Epithelial cell of esophagus (primary cell): ENCODE measurements around the gene AP1M2.

Experiments
- DNase-seq: peaks from one replicate; pipeline ENCODE4 v3.0.0; 2010; ENCODE audit warnings: low read depth
- H3K4me3 ChIP-seq: 2 replicates; pipeline ENCODE4 v1.5.1; 2011; ENCODE audit warnings: mild to moderate bottlenecking, low read length, control low read depth
- TF ChIP-seq, protein P1 (sequence below): IDR thresholded peaks from 2 replicates; pipeline ENCODE4 v1.5.1; 2011; ENCODE audit warnings: low read depth, mild to moderate bottlenecking, low read length, control low read depth, inconsistent platforms; ENCODE audit not compliant: insufficient read depth; ENCODE audit errors: missing control alignments

The AP1M2 gene

DNA sequence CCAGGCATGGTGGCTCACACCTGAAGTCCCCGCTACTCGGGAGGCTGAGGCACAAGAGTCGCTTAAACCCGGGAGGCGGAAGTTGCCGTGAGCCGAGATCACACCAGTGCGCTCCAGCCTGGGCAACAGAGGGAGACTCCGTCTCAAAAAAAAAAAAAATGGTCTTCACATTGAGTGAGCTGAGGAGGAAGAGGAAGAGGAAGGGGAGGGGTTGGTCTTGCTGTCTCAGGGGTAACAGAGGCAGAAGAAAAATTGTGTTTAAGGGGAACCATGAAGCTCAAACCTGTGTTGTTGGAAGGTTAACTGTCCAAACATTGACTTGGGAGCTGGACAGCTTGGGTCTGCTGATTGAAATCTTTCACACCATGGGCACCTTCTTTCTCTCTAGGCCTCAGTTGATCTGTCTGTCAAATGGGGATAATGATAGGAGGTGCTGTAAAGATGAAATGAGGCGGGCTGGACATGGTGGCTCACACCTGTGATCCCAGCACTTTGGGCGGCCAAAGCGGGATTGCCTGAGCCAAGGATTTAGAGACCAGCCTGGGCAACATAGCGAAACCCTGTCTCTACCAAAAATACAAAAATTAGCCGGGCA, 28.4 kb upstream of the AP1M2 start:
- no peak overlapping the region for H3K4me3 ChIP-seq
- TF ChIP-seq, protein P1, sequence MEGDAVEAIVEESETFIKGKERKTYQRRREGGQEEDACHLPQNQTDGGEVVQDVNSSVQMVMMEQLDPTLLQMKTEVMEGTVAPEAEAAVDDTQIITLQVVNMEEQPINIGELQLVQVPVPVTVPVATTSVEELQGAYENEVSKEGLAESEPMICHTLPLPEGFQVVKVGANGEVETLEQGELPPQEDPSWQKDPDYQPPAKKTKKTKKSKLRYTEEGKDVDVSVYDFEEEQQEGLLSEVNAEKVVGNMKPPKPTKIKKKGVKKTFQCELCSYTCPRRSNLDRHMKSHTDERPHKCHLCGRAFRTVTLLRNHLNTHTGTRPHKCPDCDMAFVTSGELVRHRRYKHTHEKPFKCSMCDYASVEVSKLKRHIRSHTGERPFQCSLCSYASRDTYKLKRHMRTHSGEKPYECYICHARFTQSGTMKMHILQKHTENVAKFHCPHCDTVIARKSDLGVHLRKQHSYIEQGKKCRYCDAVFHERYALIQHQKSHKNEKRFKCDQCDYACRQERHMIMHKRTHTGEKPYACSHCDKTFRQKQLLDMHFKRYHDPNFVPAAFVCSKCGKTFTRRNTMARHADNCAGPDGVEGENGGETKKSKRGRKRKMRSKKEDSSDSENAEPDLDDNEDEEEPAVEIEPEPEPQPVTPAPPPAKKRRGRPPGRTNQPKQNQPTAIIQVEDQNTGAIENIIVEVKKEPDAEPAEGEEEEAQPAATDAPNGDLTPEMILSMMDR: no peak
- no peak for DNase-seq

DNA sequence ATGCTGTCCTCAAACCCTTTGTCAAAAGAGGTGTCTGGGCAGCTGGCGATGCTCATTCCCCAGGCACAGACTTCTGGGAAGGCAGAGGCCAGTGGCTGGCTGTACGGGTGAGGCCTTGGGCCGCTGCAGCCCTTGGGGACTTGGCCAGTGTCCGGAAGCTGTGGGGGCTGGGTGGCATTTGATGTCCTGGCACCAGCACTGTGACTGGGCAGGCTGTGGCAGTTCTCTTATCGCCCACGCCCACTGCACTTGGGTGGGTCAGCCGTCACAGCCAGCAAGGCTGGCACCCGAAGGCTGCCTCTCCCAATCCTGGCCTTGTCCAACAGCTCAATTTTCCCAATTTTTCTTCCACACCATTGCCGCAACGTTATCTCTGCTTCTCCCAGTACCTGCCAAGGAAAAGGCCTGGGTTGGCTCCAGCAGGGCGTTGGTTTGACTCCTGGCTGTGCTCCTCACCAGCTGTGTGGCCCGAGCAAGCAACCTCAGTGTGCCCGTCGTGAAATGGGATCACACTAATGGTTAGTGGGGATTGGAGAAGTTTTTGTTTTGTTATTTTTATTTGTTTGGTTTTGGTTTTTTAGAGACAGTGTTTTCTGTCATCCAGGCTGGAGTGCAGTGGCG, 25.5 kb upstream of the AP1M2 start:
- TF ChIP-seq, protein P1: no peak
- no peak overlapping the region for H3K4me3 ChIP-seq
- no peak for DNase-seq

DNA sequence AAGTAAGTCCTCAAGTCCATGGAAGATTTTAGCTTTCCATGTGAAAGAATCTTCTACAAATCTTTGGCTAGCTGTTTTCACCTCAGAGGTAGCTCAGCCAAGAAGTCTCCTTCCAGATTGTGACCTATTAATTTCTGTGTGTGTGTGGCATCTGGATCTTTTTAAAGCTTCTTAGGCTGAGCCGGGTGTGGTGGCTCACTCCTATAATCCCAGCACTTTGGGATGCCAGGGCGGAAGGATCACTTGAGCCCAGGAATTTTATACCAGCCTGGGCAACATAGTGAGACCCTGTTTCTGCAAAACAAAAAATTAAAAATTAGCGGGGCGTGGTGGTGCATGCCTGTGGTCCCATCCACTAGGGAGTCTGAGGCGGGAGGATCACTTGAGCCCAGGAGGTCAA, 24.8 kb upstream of the AP1M2 start:
- DNase-seq: no peak
- no peak overlapping the region for H3K4me3 ChIP-seq
- TF ChIP-seq, protein P1: no peak

DNA sequence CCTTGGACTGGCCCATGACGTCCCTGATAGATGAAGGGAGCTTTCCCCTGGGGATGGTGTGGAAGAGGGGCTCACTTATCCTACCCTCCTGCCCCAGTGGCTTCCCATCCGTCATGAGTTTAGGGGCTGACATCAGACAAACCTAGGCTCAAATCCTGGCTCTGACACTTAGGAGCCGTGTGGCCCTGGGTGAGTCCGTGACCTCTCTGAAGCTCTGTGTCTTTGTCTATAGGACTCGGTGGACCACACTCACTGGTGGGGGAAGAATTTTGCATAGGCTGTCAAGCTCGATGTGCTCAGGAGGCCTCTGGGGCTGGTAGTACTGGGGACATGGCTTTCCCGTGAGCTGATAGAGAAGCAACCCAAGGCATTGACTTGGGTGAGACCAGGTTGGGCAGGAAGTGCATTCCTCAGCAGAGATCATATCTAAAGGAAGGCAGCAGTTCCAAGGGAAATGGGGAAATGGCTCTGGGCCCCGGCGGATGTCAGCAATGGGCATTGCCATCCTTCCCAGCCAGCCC, 17.4 kb upstream of the AP1M2 start:
- no peak for DNase-seq
- no peak overlapping the region for H3K4me3 ChIP-seq
- TF ChIP-seq, protein P1: no peak

DNA sequence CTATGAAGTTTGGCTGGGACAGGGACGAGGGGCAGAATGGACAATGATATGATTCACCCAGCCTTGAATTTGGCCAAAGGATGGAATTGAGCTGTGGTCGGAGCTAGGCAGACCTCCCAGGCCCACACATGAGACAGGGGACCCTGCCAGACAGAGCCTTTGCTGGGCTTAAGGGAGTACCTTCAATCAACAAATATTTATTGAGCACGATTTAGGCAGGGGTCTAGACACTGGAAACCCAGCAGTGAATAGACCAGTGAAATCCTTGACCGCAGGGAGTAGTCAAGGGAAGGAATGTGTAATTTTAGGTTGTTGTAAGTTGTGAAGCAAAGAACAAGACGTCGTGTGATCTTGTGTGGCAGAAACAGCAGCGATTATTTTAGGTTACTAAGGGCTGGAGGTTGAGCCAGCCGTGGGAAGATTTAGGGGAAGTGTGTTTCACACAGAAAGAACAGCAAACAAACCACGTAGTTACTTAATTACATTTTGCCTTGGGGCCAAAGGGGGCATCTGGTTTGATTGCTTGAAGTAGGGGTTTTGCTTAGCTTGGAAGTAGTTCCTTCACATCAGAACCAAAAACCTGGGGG, 16.9 kb upstream of the AP1M2 start:
- DNase-seq: no peak
- no peak overlapping the region for H3K4me3 ChIP-seq
- TF ChIP-seq, protein P1: no peak

- no peak for DNase-seq
- TF ChIP-seq, protein P1: no peak
- peak overlapping the region; percentile 55 for H3K4me3 ChIP-seq
These were observed 16.2 kb upstream of the AP1M2 start for GRCh38 chr19:10603084-10603872.
